ENCODE measurements around the gene LYZL2. TPM values are rescaled to one million over a fixed set of nuclear protein-coding genes. Genes with fewer than 3 reads are reported as not detected.
"Not testable (repeated sequence)": the region's sequence is repeated elsewhere in the genome, so short reads cannot be mapped to it uniquely, and the experiment has no call there.

Gene LYZL2
- total RNA-seq = not detected
- long read RNA-seq, donor 1 = 0 reads
- long read RNA-seq, donor 2 = 0 reads

DNA sequence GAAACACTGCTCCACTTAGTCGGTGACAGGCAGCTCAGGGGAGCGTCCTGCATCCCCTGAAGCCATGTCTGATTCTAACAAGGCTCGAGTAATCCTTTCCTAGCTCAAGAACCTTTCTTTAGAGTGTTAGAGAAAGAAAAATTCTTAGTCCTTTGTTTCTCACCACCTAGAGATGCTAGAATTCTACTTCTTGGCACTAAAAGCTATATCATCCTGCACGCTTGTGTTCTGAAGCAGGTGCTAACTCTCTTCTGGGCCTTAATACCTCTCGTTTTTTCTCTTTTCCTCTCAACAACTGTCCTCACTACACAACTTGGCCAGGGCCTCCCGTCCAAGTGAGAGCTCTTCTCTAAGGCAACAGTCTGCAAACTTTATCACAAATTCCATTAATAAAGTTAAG lies at the start of gene LYZL2:
Gene LYZL2, minus strand, starts transcription at position 101 of the 400 bp plus-strand sequence. CDS start 2,838 bp downstream, outside the sequence.
- intact Hi-C loops (cut with DNase I) = no loop called here
- DNase-seq (ENCODE audit: low spot score) = no peak

DNA sequence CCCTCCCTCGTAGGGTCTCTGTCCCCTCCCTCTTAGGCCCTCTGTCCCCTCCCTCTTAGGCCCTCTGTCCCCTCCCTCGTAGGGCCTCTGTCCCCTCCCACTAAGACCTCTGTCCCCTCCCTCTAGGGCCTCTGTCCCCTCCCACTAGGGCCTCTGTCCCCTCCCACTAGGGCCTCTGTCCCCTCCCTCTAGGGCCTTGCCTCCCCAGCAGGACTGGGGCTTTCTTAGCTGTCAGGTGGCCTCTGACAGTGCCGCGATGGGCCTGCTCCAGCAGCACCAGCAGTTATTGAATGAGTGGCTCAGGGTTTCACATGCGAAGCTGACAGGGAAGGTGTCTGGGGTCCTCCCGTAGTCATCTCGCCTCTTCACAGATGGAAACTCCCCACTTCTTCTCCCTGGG lies 48.1 kb upstream of the LYZL2 start:
- DNase-seq (ENCODE audit: low spot score); intact Hi-C loops (cut with DNase I): not testable (repeated sequence)

DNA sequence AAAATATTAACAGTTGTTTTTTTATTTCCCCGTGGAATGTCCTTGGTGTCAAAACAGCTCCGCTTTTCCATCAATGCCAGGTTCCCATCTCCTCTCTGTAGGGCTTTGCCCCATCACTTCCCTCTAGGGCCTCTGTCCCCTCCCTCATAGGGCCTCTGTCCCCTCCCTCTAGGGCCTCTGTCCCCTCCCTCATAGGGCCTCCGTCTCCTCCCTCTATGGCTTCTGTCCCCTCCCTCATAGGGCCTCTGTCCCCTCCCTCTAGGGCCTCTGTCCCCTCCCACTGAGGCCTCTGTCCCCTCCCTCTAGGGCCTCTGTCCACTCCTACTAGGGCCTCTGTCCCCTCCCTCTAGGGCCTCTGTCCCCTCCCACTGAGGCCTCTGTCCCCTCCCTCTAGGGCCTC lies 47.6 kb upstream of the LYZL2 start:
- intact Hi-C loops (cut with DNase I); DNase-seq (ENCODE audit: low spot score): not testable (repeated sequence)

DNA sequence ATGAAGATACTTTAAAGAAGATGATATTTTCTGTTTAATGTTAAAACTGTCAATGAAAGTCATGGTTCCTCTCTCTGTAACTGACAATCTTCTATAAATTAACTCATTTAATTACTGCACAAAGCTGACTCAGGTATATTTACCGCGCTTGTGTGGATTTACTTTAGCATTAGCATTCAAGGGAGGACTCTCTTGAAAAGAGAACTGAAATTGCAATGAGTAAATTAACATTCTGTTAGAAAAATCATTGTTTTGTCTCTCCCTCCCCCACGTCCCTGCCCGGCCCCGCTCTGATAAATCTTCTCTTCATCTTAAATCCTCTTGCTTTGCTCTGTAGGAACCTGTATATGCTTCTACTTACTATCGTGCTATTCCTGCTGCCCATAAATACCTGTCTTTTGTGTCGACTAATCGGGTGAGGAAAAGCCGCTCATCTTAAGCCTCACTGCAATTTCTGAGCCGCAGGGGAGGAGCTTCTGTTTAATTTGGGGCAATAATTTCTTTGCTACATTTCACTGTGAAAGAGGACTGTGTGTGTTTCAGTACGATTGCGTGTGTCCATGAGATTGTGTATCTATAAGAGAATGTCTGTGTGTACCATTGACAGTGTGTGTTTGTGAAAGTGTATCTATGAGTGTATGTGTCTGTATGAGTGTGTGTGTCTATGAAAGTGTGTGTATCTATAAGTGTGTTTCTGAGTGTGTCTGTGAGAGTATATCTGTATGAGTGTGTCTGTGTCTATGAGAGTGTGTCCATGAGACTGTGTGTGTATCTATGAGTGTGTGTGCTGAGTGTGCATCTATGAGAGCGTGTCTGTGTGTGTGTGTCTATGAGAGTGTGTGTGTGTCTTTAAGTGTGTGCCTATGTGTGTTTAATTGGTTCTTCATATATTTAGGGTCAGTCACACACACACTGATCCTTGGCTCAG lies 46.5 kb upstream of the LYZL2 start:
- no peak for DNase-seq (ENCODE audit: low spot score)
- intact Hi-C loops (cut with DNase I) = no loop called here

DNA sequence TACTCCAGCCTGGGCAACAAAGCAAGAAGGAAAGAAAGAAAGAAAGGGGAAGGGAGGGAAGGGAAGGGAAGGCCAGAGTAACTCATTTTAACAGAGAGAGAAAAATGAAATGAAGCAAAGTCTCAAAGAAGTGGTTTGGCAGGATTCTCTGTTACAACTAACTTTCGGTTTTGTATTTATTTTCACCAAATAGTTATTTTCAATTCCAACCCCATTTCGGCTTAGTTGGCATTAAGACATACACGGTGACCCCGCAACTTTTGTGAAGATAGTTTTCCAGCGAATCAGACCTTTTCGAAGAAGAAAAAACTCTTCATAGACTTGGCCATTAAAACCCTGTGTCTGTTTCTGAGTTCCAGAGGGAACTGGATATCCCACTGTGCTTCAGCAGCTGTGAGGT lies 45.2 kb upstream of the LYZL2 start:
- intact Hi-C loops (cut with DNase I) = no loop called here
- no peak for DNase-seq (ENCODE audit: low spot score)

DNA sequence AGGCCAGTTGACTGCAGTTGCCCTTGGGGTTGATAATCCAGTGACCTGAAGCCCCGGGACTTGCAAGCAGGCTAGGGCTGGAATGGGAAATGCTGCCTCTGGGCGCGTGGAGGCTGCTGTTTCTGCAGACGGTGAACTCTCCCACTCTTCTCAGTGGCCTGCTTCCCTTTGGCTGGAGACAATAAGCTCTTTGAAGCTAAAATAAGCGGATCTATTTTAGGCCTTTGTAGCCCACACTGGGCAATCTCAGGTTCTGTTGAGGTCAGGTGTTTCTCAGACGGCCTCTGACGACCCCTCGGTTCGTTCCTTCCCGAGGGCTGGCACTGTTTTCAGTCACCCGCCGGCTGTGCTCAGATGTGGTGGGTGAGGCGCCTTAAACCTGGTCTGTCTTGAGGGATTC lies 43.7 kb upstream of the LYZL2 start:
- intact Hi-C loops (cut with DNase I); DNase-seq (ENCODE audit: low spot score): not testable (repeated sequence)

DNA sequence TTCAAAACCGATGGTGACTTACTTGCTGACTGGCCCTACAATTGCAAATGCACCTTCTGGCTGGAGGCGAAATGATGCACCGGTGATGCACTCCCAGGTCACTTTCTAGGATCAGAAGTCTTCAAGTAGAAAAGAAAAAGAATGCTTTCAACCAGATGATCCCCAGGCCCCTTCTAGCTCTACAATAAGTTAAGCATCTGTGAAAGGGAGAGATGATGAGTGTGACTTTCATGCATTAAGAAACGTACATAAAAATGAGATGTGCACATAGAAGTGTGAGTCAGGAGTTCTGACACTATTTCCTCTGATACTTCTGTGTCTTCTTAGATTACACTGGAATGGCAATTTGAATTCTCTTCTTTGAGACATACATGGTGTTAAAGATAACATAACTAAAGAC lies 42.8 kb upstream of the LYZL2 start:
- DNase-seq (ENCODE audit: low spot score); intact Hi-C loops (cut with DNase I): not testable (repeated sequence)

DNA sequence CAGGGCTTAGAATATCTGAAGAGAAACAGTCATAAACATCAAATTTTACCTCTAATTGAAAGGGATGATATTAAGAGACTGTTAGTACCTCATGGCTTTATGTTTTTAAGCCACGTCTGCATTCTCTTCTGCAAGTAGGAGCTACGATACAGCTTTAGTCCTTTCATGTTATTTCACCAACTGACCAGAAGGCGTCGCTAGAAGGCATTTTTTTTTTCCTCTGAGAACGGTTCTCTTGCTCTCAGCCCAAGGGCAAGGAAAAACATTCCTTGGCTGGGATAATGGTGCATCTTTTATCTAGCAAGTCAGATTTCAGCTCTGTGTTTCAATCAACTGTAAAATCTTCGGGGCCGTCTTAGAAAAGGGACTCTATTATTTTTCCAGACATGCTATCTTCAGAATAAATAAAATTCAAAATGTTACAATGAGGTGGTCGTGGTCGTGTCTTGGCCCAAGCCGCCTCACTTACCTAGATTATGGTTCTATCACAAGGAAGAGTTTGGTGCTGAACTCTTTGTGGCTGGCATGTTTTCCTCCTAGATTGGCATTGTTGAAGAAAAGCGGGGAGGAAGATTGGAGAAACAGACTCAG lies 41.6 kb upstream of the LYZL2 start:
- intact Hi-C loops (cut with DNase I) = no loop called here
- DNase-seq (ENCODE audit: low spot score) = no peak

DNA sequence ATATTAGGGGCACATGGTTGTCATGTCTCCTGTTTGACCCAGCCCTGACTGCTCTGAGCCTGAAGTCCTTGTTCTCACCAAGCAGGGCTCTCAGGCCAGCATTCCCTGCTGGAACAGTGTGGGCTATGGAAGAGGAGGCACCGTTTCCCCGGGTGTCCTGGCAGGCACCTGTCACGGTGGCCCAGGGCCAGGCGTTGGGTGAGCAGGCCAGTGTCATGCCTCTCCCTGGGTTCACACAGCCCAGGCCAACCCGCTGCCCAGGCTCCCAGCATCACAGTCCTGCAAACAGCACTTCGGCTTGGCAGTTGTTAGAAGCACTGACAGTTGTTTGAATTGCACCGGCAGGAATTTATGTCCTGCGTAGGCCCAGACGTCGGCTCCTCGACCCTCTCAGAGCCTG lies 38.4 kb upstream of the LYZL2 start:
- DNase-seq (ENCODE audit: low spot score); intact Hi-C loops (cut with DNase I): not testable (repeated sequence)

DNA sequence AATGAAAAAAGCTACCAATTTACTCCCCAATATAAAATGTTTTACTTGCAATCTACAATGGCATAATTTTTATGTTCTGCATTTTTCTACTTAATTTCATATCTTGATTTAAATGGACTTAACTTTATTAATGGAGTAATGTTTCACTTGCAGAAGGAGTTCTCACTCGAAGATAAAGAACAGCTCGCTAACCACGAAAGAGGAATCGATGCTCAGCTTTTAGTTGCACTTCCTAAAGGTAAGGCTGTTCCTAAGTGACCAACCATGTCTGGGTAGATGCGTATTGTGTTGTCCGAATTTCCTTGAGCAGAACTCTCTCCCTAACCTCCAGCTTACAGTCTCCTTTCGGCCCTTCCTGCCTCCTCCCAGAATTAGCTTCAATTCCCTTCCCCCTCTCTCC lies 33.9 kb upstream of the LYZL2 start:
- DNase-seq (ENCODE audit: low spot score); intact Hi-C loops (cut with DNase I): not testable (repeated sequence)

DNA sequence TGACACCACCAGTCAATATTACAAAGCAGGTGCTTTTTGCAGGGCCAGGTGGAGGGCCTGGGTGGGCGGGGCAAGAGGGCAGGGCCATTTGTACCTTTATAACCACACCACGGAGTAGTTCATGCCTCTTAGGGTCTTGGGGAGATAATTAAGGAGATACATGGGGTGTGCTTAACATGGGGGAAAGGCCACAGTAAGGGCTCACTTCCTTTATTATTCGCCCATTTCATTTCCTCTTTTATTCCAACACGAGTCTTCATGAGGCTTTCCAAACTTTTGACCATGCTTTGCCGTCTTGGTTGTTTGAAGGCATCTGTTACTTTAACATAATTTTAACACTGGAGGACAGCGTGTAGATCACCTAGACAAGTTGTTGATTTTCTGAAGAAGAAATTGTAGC lies 33.3 kb upstream of the LYZL2 start:
- no peak for DNase-seq (ENCODE audit: low spot score)
- intact Hi-C loops (cut with DNase I) = no loop called here

DNA sequence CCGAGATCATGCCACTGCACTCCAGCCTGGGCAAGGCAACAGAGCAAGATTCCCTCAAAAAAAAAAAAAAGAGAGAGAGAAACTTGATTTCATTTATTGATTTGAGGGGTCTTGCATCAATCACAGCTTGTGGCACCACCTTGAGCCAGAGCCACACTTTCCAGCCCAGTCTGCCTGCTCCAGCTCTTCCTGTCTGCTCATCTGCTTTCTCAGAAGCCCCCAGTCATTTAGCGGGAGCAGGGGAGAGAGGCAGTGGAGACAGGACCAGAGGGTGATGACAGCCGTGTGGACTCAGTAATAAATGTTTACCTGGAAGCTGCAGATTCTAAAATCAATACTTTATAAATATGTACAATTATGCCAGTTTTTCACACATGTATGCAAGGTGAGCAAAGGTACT lies 30.8 kb upstream of the LYZL2 start:
- intact Hi-C loops (cut with DNase I) = not testable (repeated sequence)

DNA sequence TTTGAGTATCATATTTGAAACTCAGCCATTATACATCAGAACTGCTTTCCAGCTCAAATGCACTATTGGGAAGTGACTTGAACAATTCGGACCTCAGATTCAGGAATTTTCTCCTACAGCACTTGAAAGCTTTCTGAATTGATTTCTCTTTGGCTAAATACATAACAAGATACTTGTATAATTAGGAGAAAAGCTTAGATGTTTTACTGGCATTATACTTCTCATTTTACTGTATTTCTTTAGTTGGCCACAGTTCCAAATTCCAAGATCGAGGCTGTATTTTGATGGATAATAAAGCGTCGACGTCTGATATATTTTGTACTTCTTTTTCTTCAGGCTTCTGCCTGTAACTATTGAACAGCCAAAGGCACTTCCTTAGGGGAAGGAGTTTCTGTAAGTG lies 26.7 kb upstream of the LYZL2 start:
- no peak for DNase-seq (ENCODE audit: low spot score)
- intact Hi-C loops (cut with DNase I) = no loop called here

More for the DNA sequence above, 30.8 kb upstream of the LYZL2 start:
- not testable (repeated sequence) for DNase-seq (ENCODE audit: low spot score)

DNA sequence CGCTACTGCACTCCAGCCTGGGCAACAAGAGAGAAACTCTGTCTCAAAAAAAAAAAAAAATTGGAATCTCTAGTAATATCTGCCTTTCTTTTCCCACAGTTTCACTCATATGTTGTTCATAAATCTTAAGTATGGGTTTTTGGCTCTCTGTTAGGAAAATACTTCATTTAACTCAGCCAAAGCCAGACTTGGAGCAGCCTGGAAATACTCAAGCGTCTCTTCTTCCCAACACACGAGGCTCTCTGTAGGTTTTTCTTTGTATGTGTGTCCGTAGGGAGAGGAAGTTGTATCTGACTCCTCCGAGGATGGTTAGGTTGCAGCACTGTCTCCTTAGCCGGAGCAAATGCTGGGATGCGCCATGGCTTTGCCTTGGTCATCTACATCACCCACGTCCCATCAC lies 25.4 kb upstream of the LYZL2 start:
- intact Hi-C loops (cut with DNase I); DNase-seq (ENCODE audit: low spot score): not testable (repeated sequence)

DNA sequence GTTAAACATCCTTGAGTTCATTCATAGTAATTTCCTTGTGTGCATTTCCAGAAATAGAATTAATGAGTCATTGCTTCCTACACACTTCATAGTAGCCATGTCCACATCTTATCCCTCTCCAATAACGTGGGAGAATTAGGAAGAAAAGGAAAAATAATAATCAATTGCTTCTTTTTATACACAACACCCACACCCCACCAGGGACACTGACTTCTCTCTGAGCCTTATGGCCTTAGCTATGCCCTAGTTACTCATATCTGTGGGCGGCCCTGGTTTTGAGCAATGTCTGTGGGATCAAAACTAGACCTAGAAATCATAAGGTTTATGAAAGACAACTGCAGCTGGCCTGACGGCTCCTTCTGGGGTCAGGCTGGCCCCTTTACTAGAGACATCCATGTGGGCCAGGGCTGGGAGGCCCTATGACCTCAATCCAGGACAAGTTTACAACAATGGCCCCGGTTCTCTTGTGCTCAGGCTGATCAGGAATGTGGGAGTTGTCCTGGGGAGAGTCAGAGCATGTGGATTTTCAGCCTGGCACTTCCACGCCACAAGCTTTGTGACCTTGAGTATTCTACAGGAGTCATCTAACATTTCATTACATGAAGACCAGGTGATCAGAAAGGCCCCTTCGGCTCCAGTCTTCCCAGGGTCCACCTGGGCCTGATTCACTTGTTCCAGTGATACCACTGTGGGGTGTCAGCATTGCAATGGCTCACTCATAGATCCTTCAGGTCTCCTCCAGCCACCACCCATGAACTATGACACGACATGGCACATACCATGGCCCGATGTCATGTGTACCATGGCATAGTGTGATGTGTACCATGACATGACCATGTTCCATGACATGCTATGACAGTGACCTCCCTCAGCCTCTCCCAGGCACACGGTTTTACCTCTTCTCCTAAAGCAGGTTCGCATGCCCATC lies 22.2 kb upstream of the LYZL2 start:
- DNase-seq (ENCODE audit: low spot score); intact Hi-C loops (cut with DNase I): not testable (repeated sequence)

DNA sequence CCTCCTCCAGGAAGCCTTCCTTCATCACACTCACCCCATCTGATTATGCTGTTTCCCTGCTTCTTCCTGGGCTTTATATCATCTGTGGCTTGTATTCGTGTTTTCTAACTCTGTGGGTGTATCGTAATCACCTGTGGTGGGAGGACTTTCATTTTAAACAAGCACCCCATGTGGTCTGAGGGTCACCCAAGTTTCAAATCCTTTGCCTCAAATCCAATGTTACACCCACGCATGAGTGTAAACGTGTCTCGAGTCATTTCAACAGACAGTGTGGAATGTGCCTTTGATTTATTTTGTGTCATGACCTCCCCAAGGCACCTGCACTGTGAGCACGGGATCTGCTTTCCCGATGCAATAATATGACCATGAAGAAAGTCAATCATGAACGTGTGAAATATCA lies 17.5 kb upstream of the LYZL2 start:
- no peak for DNase-seq (ENCODE audit: low spot score)
- intact Hi-C loops (cut with DNase I) = no loop called here

DNA sequence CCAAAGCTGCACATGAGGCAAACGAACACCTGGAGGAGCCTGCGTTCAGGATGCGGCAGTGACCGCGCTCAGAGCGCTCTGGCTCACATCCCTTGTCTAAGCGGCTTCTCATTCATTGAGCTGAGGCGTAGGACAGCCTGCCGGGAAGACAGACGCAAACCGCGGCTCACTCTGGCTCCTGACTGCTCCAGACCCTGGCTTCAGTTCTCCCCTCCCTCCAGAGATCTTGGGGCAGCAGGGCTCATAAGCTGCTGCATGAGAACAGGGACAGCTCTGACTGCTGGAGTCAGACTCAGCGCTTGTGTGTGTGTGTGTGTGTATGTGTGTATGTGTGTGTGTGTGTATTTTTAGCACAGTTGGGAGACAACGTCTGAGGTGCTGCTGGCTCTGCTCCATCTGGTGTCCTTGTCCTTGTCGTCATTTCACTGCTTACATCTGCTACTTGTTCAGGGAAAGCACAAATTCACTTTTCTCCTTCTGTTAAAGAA lies 15.8 kb upstream of the LYZL2 start:
- intact Hi-C loops (cut with DNase I) = no loop called here
- no peak for DNase-seq (ENCODE audit: low spot score)

DNA sequence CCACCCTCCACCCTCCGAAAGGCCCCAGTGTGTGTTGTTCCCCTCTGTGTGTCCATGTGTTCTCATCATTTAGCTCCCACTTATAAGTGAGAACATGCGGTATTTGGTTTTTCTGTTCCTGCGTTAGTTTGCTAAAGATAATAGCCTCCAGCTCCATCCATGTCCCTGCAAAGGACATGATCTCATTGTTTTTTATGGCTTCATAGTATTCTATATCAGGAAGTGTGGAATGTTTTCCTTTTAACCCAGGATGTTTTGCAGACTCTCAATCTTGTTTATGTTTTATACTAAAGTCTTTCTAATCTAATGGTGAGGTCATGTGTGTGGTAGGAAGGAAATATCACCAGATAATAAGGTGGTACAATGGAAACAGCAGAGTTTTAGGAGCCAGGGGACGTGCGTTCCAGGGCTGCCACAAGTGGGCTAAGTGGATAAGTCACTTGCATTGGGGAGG lies 14.9 kb upstream of the LYZL2 start:
- intact Hi-C loops (cut with DNase I); DNase-seq (ENCODE audit: low spot score): not testable (repeated sequence)

DNA sequence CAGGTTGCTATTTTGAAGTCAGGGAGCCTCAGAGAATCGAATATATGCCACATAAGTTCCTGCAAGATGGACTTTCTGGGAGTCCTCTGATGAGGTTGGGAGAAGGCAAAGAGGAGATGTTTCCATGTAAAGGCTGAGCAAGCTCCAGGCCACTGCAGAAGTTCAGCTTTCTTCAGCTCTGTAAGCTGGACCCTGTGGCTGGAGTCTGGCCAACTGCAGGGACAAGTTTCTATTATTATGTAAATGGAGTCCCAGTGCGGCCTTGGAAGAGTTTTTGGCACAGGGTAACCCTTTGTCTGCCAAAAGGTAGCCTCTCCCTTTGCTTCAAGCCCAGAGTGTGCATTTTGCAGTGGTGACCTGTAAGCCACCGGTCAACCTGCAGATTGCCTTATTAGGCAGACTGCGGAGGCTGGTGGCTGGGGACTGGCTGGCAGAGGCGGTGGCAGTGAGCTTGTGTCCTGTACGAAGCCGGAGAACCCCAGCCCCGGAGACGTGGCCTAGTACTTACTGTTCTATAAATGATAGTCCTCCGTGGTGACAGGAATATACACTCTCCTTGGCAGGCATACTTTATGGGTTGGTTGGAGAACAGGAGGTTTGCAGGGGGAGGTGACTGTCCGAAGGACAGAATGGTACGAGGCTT lies 14.1 kb upstream of the LYZL2 start:
- intact Hi-C loops (cut with DNase I) = not testable (repeated sequence)

More for the DNA sequence above, 14.1 kb upstream of the LYZL2 start:
- not testable (repeated sequence) for DNase-seq (ENCODE audit: low spot score)

All from posterior vena cava (tissue), 2 donors.